Measurements from ENCODE around the gene TBCA.
"Not testable (repeated sequence)": the region's sequence is repeated elsewhere in the genome, so short reads cannot be mapped to it uniquely, and the experiment has no call there.

- TF ChIP-seq, protein P1, sequence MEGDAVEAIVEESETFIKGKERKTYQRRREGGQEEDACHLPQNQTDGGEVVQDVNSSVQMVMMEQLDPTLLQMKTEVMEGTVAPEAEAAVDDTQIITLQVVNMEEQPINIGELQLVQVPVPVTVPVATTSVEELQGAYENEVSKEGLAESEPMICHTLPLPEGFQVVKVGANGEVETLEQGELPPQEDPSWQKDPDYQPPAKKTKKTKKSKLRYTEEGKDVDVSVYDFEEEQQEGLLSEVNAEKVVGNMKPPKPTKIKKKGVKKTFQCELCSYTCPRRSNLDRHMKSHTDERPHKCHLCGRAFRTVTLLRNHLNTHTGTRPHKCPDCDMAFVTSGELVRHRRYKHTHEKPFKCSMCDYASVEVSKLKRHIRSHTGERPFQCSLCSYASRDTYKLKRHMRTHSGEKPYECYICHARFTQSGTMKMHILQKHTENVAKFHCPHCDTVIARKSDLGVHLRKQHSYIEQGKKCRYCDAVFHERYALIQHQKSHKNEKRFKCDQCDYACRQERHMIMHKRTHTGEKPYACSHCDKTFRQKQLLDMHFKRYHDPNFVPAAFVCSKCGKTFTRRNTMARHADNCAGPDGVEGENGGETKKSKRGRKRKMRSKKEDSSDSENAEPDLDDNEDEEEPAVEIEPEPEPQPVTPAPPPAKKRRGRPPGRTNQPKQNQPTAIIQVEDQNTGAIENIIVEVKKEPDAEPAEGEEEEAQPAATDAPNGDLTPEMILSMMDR (IDR thresholded peaks at IDR 0.05), result not testable (repeated sequence)
- TF ChIP-seq POLR2A (IDR thresholded peaks at IDR 0.05), result not testable (repeated sequence)
Measured at GRCh38 chr5:77750928-77751327, 25.2 kb downstream of the TBCA start.

All from Peyer's patch (tissue), 4 donors.